Measurements from ENCODE around the gene AURKAIP1.

- TF ChIP-seq POLR2AphosphoS5 (IDR thresholded peaks at IDR 0.05; ENCODE audit: low read depth, low read length) = no peak
- TF ChIP-seq POLR2A (IDR thresholded peaks at IDR 0.05; ENCODE audit: low read depth, low read length) = no peak
- TF ChIP-seq TAF1 (IDR thresholded peaks at IDR 0.05; ENCODE audit: low read depth, low read length) = no peak
These were observed 6.3 kb upstream of the AURKAIP1 start for GRCh38 chr1:1381294-1381693.
